Measurements from ENCODE around the gene SCN10A. TPM values are rescaled to one million over a fixed set of nuclear protein-coding genes. Genes with fewer than 3 reads are reported as not detected.

Gene SCN10A
- total RNA-seq, 1 donor from 2014 or later = not detected

DNA sequence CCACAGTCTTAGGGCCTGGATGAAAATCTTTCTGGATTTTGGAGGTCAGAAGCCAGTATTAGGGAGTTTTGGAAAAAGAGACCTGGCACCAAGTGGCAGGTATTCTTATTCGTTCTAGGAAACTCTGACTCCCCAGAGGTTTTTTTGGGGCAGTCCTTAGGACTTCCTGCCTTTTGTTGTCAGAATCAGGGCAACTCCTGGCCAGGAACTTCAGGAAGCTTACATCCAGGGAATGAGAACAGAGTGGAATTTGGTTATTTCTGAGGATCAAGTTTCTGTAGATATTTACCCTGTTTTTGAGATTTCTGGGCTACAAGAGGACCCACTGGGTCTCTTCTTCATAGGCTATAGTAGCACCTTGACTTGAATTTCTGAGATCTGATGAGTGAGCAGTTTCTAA lies 15.5 kb downstream of the SCN10A start:
- H3K4me3 Mint-ChIP-seq (ENCODE audit: unreplicated experiment) = no peak overlapping the region
- no peaks in the 10 kb centered on the region for H3K9me3 Mint-ChIP-seq (ENCODE audit: unreplicated experiment)
- no peak overlapping the region for H3K27ac Mint-ChIP-seq (ENCODE audit: unreplicated experiment)
- no peak for DNase-seq (ENCODE audit: extremely low spot score, unreplicated experiment)
- H3K4me1 Mint-ChIP-seq (ENCODE audit: unreplicated experiment) = no peaks in the 10 kb centered on the region
- H3K36me3 Mint-ChIP-seq (ENCODE audit: unreplicated experiment) = no peaks in the 10 kb centered on the region
- TF ChIP-seq, protein P1, sequence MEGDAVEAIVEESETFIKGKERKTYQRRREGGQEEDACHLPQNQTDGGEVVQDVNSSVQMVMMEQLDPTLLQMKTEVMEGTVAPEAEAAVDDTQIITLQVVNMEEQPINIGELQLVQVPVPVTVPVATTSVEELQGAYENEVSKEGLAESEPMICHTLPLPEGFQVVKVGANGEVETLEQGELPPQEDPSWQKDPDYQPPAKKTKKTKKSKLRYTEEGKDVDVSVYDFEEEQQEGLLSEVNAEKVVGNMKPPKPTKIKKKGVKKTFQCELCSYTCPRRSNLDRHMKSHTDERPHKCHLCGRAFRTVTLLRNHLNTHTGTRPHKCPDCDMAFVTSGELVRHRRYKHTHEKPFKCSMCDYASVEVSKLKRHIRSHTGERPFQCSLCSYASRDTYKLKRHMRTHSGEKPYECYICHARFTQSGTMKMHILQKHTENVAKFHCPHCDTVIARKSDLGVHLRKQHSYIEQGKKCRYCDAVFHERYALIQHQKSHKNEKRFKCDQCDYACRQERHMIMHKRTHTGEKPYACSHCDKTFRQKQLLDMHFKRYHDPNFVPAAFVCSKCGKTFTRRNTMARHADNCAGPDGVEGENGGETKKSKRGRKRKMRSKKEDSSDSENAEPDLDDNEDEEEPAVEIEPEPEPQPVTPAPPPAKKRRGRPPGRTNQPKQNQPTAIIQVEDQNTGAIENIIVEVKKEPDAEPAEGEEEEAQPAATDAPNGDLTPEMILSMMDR (IDR thresholded peaks at IDR 0.05) = no peak
- no peaks in the 10 kb centered on the region for H3K27me3 Mint-ChIP-seq (ENCODE audit: unreplicated experiment)

DNA sequence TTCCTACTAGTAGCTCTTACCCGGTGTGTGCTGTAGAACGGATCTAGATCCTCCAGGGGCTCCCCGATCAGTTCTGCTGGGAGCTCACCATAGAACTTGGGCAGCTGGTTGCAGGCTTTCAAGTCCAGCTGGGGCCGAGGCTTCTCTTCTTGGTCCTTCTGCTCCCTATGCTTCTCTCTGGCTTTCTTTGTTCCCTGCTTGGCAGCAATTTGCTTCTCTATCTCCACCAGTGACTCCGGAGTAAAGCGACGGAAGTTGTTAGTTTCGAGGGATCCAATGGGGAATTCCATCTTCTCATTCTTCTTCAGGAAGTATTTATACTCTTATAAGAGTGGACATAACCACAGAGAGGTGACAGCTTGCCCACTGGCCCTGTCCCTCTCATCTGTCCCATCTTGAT lies 22.3 kb downstream of the SCN10A start:
- Mint-ChIP-seq H3K4me3 (ENCODE audit: unreplicated experiment) (no peak overlapping the region), H3K4me1 (ENCODE audit: unreplicated experiment) (no peaks in the 10 kb centered on the region), H3K27me3 (ENCODE audit: unreplicated experiment) (peaks cover 3% of the 10 kb centered on the region), H3K36me3 (ENCODE audit: unreplicated experiment) (no peaks in the 10 kb centered on the region), H3K9me3 (ENCODE audit: unreplicated experiment) (no peaks in the 10 kb centered on the region), H3K27ac (ENCODE audit: unreplicated experiment) (no peak overlapping the region)
- no peak for DNase-seq (ENCODE audit: extremely low spot score, unreplicated experiment)
- TF ChIP-seq, protein P1 (IDR thresholded peaks at IDR 0.05) = no peak

DNA sequence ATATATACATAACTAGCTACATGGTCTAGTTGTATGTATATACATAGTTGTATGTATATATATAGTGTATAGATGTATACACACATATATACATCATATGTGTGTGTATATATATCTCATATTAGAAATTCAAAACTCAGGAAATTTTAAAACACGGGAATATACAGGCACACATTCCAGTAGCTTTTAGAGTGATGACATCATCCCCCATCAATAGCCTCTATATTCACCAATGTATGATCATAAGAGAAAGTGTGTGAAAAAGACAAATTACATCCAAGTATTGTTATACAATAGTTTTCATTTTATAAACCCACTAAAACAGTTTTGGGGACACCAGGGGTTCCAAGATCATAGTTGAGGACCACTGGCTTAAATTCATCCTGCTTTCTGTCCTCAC lies 23.0 kb downstream of the SCN10A start:
- H3K27me3 Mint-ChIP-seq (ENCODE audit: unreplicated experiment) = peaks cover 3% of the 10 kb centered on the region
- H3K9me3 Mint-ChIP-seq (ENCODE audit: unreplicated experiment) = no peaks in the 10 kb centered on the region
- no peak overlapping the region for H3K27ac Mint-ChIP-seq (ENCODE audit: unreplicated experiment)
- no peaks in the 10 kb centered on the region for H3K4me1 Mint-ChIP-seq (ENCODE audit: unreplicated experiment)
- H3K4me3 Mint-ChIP-seq (ENCODE audit: unreplicated experiment) = no peak overlapping the region
- DNase-seq (ENCODE audit: extremely low spot score, unreplicated experiment) = no peak
- TF ChIP-seq, protein P1 (IDR thresholded peaks at IDR 0.05) = no peak
- H3K36me3 Mint-ChIP-seq (ENCODE audit: unreplicated experiment) = no peaks in the 10 kb centered on the region

DNA sequence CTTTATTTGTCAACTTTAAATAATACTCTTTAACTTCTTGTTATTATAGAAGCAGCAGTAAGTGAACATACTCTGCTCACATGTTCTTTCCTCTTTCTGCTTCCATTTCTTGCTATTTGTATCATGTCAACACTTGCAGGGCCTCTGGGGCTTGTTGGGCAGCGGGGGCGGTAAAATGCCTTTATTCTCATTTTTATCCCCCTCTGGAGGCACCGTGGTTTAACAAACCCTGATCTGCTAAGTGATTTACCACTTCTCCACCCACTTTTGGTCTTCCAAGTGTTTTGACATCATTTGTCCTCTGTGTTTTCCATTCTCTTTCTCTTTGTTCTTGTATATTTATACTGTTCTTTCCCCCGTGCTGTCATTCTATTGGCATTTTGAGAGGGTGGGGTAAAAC lies 33.9 kb downstream of the SCN10A start:
- Mint-ChIP-seq H3K9me3 (ENCODE audit: unreplicated experiment) (no peaks in the 10 kb centered on the region), H3K27ac (ENCODE audit: unreplicated experiment) (no peak overlapping the region), H3K27me3 (ENCODE audit: unreplicated experiment) (peaks cover 4% of the 10 kb centered on the region), H3K36me3 (ENCODE audit: unreplicated experiment) (no peaks in the 10 kb centered on the region), H3K4me1 (ENCODE audit: unreplicated experiment) (no peaks in the 10 kb centered on the region), H3K4me3 (ENCODE audit: unreplicated experiment) (no peak overlapping the region)
- TF ChIP-seq, protein P1 (IDR thresholded peaks at IDR 0.05) = no peak
- DNase-seq (ENCODE audit: extremely low spot score, unreplicated experiment) = no peak

DNA sequence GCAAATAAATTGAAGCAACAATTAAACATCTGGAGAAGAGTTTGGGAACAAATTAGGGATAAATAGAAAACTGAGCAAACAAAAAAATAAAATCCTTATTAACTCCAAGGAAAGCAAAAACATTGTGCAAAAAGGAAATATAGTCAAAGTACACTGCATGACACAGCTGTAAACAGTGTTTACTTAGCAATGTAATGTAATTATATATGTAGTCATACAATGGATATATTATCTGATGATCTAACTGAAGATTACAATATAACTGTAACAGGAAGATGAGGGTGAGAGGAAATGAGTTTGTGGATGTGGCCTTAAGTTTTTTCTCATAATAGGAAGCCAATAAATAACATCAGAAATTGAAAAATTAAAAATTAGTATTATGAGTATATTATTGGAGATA lies 42.5 kb downstream of the SCN10A start:
- no peak for DNase-seq (ENCODE audit: extremely low spot score, unreplicated experiment)
- Mint-ChIP-seq H3K4me3 (ENCODE audit: unreplicated experiment) (no peak overlapping the region), H3K27me3 (ENCODE audit: unreplicated experiment) (peaks cover 4% of the 10 kb centered on the region), H3K36me3 (ENCODE audit: unreplicated experiment) (no peaks in the 10 kb centered on the region), H3K9me3 (ENCODE audit: unreplicated experiment) (no peaks in the 10 kb centered on the region), H3K27ac (ENCODE audit: unreplicated experiment) (no peak overlapping the region), H3K4me1 (ENCODE audit: unreplicated experiment) (no peaks in the 10 kb centered on the region)
- TF ChIP-seq, protein P1 (IDR thresholded peaks at IDR 0.05) = no peak
